Measurements from ENCODE around the gene KCND2. TPM values are rescaled to one million over a fixed set of nuclear protein-coding genes. Genes with fewer than 3 reads are reported as not detected.

The KCND2 gene
- total RNA-seq, 1 donor from 2014 or later = 0.30 TPM

DNA sequence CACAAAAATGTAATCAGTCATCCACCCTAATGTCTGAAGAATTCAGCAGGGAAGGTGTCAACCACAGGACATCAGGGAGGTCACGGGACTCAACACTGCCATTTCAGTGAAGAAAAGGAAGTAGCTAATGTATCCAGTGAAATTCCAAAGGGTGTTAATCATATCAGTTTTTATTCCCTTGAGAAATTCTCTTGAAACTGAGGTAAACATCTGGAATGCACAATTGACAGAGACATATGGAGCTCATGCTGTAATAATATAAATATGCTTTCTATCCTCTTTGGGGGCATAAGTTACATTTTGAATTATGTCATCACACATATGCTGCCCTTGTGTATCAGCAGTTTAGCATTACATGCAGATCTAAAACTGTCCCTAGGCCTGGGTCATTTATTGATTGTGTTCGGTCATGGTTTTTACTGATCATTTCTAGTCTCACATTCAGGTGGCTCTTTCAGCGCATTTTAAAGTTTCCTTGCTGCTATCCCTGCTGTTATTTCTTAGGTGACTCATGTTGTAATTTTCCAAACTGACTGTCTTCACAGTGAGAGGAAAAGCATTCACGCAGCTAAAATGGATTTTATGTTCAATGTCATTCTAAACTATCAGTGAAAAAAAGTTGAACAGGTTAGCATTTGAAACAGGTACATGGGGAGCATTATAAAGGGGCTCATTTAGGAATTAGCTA, 311.1 kb downstream of the KCND2 start:
- TF ChIP-seq, protein P1, sequence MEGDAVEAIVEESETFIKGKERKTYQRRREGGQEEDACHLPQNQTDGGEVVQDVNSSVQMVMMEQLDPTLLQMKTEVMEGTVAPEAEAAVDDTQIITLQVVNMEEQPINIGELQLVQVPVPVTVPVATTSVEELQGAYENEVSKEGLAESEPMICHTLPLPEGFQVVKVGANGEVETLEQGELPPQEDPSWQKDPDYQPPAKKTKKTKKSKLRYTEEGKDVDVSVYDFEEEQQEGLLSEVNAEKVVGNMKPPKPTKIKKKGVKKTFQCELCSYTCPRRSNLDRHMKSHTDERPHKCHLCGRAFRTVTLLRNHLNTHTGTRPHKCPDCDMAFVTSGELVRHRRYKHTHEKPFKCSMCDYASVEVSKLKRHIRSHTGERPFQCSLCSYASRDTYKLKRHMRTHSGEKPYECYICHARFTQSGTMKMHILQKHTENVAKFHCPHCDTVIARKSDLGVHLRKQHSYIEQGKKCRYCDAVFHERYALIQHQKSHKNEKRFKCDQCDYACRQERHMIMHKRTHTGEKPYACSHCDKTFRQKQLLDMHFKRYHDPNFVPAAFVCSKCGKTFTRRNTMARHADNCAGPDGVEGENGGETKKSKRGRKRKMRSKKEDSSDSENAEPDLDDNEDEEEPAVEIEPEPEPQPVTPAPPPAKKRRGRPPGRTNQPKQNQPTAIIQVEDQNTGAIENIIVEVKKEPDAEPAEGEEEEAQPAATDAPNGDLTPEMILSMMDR (IDR thresholded peaks at IDR 0.05) = no peak
- Mint-ChIP-seq H3K4me1 (ENCODE audit: low read depth) (peaks cover 30% of the 10 kb centered on the region), H3K27me3 (ENCODE audit: low read depth) (no peaks in the 10 kb centered on the region), H3K27ac (ENCODE audit: unreplicated experiment) (peak overlapping the region; percentile 66), H3K9me3 (ENCODE audit: low read depth) (no peaks in the 10 kb centered on the region), H3K4me3 (ENCODE audit: unreplicated experiment) (no peak overlapping the region), H3K36me3 (ENCODE audit: low read depth) (no peaks in the 10 kb centered on the region)
- DNase-seq (ENCODE audit: low spot score) = no peak

DNA sequence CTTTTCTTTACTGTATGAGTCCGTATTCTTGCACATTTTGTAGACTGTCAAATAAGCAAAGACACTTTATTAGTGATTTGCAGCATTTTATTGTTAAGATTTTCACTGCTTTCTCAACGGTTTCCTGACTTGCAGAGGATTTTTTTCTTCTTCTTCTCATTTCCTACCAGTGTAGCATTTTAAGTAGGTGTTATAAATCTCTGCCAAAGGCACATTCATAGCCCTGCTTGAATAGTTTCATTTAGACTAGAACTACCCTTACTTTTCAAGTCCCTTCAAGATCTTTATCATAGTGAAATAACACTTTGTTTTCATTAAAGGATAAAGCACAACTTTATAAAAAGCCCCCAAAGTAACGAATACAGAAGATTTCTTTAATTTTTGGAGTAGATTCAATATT, 313.6 kb downstream of the KCND2 start:
- H3K36me3 Mint-ChIP-seq (ENCODE audit: low read depth) = no peaks in the 10 kb centered on the region
- peaks cover 25% of the 10 kb centered on the region for H3K4me1 Mint-ChIP-seq (ENCODE audit: low read depth)
- no peak for DNase-seq (ENCODE audit: low spot score)
- H3K27me3 Mint-ChIP-seq (ENCODE audit: low read depth) = no peaks in the 10 kb centered on the region
- H3K4me3 Mint-ChIP-seq (ENCODE audit: unreplicated experiment) = no peak overlapping the region
- H3K9me3 Mint-ChIP-seq (ENCODE audit: low read depth) = no peaks in the 10 kb centered on the region
- TF ChIP-seq, protein P1 (IDR thresholded peaks at IDR 0.05) = no peak
- H3K27ac Mint-ChIP-seq (ENCODE audit: unreplicated experiment) = no peak overlapping the region

DNA sequence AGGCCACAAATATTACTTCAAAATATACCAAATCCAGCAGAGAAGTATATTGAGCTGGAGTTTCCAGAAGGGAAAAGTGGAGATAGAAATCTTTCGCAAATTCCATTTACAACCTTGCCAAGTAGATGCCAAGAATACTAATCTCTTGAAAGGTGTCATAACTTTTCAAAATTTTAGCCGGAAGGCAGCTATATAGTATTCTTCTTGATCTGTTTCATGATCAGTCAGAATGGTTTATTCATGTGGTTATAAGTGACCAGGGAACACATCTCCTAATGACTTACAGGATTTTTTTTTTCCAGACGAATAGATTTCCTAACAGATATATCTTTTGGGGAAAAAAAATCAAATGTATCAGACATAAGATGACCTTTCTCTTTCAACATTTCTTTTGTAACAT, 314.3 kb downstream of the KCND2 start:
- TF ChIP-seq, protein P1 (IDR thresholded peaks at IDR 0.05) = no peak
- Mint-ChIP-seq H3K4me3 (ENCODE audit: unreplicated experiment) (no peak overlapping the region), H3K9me3 (ENCODE audit: low read depth) (no peaks in the 10 kb centered on the region), H3K27me3 (ENCODE audit: low read depth) (no peaks in the 10 kb centered on the region), H3K36me3 (ENCODE audit: low read depth) (no peaks in the 10 kb centered on the region), H3K27ac (ENCODE audit: unreplicated experiment) (no peak overlapping the region), H3K4me1 (ENCODE audit: low read depth) (peaks cover 25% of the 10 kb centered on the region)
- DNase-seq (ENCODE audit: low spot score) = no peak

DNA sequence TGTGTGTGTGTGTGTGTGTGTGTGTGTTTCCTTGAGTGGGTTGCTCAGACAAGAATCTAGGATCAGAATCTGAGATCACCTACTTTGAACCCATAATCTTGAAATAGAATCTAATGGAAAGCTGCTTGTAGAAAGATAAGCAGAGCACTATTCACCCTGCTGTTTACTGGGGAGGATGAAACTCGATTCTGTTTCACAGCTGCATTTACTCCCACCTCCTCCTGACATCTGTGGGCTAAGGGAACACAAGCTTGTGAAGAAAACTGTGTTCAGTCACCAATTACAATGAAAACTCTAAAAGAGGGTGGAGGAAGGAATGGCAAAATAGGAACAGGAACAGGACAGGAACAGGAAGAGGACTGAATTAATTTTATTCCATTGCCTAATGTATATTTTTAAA, 315.4 kb downstream of the KCND2 start:
- Mint-ChIP-seq H3K27me3 (ENCODE audit: low read depth) (no peaks in the 10 kb centered on the region), H3K27ac (ENCODE audit: unreplicated experiment) (no peak overlapping the region), H3K9me3 (ENCODE audit: low read depth) (no peaks in the 10 kb centered on the region), H3K4me1 (ENCODE audit: low read depth) (peaks cover 23% of the 10 kb centered on the region), H3K4me3 (ENCODE audit: unreplicated experiment) (no peak overlapping the region), H3K36me3 (ENCODE audit: low read depth) (no peaks in the 10 kb centered on the region)
- no peak for DNase-seq (ENCODE audit: low spot score)
- TF ChIP-seq, protein P1 (IDR thresholded peaks at IDR 0.05) = no peak

DNA sequence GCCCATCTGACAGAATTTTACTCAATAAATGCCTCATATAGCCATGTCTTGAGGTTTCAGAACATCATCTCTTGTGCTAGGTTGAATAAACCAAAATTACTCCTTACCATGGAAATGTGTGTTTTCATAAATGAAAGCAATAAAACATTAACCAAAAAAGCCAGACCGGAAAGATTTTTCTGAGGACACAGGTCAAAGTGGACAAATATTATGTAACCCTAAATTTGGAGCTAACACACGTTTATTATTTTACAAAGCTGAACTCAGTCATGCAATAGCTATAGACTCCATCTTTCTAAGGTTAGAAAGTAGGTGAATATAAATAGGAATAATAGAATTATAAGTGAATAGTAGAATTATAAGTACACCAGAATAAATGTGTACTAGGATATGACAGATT, 315.9 kb downstream of the KCND2 start:
- TF ChIP-seq, protein P1 (IDR thresholded peaks at IDR 0.05) = no peak
- H3K9me3 Mint-ChIP-seq (ENCODE audit: low read depth) = no peaks in the 10 kb centered on the region
- no peak for DNase-seq (ENCODE audit: low spot score)
- H3K36me3 Mint-ChIP-seq (ENCODE audit: low read depth) = no peaks in the 10 kb centered on the region
- H3K4me3 Mint-ChIP-seq (ENCODE audit: unreplicated experiment) = no peak overlapping the region
- no peak overlapping the region for H3K27ac Mint-ChIP-seq (ENCODE audit: unreplicated experiment)
- peaks cover 18% of the 10 kb centered on the region for H3K4me1 Mint-ChIP-seq (ENCODE audit: low read depth)
- no peaks in the 10 kb centered on the region for H3K27me3 Mint-ChIP-seq (ENCODE audit: low read depth)

Measured in chondrocyte (in vitro differentiated cells).